Stimulated activated CD8-positive, alpha-beta memory T cell treated with anti-CD3 and anti-CD28 coated beads, Interleukin-15, amount 100 ng/mL, for 4 hours (primary cell): ENCODE measurements around the gene IHH.

ENCODE experiments used
- DNase-seq, 2 donors: peaks; one replicate each; pipeline ENCODE4 v3.0.0-alpha.2; 2020; ENCODE audit warnings: low read depth in 2 of 2

IHH gene

DNA sequence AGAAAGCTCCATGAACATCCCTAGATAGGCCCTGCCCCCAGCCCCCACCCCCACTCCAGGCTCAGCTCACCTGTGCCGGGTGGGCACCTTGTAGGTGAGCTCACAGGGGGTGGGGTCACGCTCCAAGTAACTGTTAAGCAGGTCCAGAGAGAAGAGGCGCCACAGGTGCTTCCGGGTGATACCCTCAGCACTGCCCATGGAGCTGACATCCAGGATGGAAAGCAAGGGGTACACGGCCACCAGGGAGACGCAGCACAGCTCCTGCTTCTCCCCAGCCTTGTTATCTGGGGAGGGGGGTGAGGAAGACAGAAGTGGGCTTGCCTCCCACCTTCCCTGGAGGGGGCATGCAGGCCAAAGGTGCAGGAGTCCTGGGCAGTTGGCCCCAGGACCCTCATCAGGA lies 41.3 kb downstream of the IHH start:
- DNase-seq: no peak

DNA sequence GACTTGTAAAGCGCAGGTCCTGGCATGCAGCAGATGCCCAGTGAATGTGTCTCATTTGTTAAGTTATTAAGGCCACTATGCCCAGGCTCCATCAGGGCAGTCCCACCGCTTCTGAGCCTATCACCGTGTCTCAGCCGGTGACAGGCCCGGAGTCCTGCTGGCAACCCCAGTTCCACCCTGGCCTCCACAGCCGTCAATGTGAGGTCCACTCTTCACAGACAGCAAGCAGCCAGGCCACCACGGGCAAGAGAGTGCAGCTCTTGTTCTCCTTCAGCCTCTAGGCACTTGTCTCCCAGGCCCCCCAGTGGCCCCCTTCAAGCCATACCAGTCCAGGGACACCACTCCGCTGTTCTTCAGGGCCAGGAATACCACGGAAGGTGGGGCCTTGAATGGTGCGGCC lies 42.0 kb downstream of the IHH start:
- DNase-seq: no peak

DNA sequence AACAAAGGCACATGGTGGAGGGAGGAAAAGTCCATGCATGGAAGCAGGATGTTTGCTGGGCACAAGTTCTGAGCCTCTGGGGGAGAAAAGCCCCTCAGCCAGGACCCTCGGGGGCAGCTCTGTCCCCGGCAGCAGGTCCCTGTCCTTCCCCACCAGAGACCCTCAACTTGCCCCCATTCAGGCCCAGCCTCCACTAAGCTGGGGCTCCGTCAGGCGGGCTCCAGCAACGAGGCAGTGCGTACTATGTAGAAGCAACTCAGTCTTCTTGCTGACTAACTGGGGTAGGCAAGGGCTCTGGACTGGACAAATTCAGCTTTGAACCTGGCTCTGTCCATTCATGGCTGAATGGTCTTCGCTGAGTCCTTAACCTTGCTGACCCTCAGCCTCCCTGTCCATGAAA lies 42.4 kb downstream of the IHH start:
- DNase-seq: no peak

DNA sequence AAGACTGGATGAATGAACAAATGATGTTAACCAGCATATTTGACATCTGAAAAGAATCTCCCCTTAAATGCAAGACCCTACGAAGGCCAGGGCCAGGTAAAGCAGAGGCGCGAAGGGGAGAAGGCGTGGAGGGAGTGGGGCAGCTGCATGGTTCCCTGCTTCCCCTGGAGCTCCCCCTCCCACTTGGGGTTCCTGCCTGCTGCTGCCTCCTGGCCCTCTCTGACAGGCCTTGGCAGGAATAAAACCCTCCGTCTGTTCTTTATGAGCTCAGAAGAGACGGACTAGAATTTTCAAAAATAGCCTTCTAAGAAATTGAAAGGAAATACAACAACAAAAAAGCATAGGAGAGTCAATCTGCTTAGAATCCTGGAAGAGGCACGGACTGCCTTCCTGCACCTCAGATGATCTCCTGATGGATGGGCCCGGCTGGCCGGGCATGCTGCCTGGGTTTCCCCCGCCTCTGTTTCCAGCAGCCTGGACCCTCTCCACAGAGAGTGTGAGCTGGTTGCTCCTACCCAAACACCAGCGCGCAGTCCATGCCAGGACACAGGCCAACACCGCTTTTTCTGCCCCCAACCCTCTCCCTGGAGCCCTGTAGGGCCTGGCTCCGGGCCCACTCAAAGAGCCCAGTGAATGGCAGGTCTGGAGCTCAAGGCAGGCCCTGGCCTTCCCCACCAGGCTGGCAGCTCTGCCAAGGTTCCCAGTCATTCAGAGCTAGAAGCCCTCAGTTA lies 43.4 kb downstream of the IHH start:
- no peak for DNase-seq

DNA sequence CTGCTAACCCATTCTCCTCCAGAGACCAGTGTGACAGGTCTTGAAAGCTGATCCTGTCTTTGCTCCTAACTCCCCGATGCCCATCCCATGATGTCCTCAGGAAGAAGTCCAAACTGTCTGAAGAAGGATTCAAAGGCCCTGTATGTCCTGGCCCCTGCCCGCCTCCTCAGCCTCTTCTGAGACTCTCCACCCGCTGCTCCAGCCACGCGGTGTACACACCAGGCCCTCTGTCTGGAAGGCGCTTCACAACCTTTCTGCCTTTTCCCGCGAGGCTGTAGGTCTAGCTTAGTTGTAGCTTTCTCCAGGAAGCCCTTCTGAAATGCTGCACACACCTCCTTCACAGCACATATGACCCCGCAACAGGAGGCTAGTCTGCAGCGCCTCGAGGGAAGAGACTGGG lies 44.0 kb downstream of the IHH start:
- DNase-seq: no peak

DNA sequence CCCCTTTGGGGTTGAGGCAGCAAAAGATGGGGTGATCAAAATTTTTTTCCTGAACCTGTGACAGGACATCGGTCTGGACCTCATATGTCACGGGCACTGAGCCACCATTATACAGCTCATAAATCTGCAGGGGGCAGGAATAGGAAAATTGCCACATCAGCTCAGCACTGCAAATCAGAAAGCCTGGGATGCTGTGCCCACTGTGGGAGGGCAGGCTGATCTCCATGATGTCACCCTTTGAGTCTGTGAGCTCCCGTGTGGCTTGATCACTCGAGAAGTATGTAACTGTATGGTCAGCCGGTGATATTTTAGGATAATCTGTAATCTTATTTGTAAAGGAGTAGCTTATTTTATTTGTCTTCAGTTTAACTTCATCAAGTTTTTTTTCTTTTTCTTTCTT lies 49.8 kb downstream of the IHH start:
- no peak for DNase-seq

DNA sequence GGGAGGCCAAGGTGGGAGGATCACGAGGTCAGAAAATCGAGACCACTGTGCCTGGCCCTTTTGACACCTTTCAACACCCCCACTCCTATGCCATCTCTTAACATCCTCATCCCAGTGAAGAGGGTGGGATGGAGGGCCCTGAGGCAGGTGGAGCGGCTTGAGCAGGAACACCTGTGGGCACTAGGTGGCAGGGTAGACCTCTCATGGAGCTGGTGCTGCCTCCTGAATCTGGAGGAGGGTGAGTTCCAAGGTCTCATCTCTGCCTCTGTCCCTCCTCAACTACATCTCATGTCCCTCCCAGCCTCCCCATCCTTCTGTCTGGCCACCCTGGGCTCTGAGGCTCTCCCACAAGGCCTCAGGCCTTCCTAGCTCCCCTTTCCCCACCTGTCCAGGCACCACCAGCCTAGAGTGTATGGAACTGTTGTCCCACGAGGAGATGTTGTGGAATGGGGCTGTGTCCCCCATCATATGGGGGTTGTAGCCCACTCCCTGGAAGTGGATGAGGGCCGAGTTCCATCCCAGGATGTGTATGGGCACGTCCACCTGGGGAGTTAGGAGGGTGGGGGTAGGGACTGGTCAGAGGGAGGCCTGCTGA lies 50.5 kb downstream of the IHH start:
- no peak for DNase-seq

DNA sequence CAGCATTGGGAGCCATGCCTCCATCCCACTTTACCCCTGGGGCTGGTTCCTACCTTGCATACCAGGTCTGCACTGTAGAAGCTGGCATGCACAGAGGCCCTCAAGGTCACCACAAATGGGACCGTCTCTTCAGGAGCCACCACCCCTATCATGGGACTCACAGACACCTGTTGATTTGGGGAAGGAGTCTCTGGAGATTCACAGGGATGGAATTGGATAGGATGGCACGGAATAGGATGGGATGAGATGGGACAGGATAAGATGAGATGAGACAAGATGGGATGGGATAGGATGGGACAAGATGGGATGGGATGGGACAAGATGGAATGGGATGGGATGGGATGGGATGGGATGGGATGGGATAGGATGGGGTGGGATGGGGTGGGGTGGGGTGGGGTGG lies 51.4 kb downstream of the IHH start:
- DNase-seq: no peak
